H1 (cell line): Measurements from ENCODE around the gene ALDH4A1. TPM values are rescaled to one million over a fixed set of nuclear protein-coding genes. Genes with fewer than 3 reads are reported as not detected.

Experiments used
- CBX5 ChIP-seq: fragments of 300-800, 300-1000 bp; sonication (generic); IDR thresholded peaks from 2 replicates; pipeline ENCODE4 v1.7.1; 2016; ENCODE audit warnings: antibody characterized with exemption, low read length, low read depth
- CHD7 ChIP-seq: fragments of 300-600 bp; sonication (generic); IDR thresholded peaks from 2 replicates; pipeline ENCODE4 v1.7.1; 2012; ENCODE audit warnings: low read length, moderate library complexity, mild to moderate bottlenecking, inconsistent platforms; ENCODE audit not compliant: insufficient replicate concordance
- EP300 ChIP-seq, 2 experiments: IDR thresholded peaks; 1 replicate in 1 of 2; 2 replicates in 1 of 2; pipeline ENCODE4 v1.6.1; 2011 to 2012; ENCODE audit warnings: low read depth in 2 of 2, low read length in 2 of 2, mild to moderate bottlenecking in 2 of 2, borderline replicate concordance in 1 of 2, inconsistent platforms in 1 of 2, moderate library complexity in 1 of 2
- JUND ChIP-seq: IDR thresholded peaks from 2 replicates; pipeline ENCODE4 v1.6.1; 2011; ENCODE audit warnings: mild to moderate bottlenecking, improper control_type of control experiment, low read length
- KDM5A ChIP-seq: fragments of 200-600 bp; IDR thresholded peaks from 2 replicates; pipeline ENCODE4 v1.7.1; 2012; ENCODE audit warnings: mild to moderate bottlenecking, low read length, inconsistent platforms, mixed read lengths
- MAFK ChIP-seq: IDR thresholded peaks from 2 replicates; pipeline ENCODE4 v1.6.1; 2012; ENCODE audit warnings: low read depth, mild to moderate bottlenecking, improper control_type of control experiment, low read length
- MAX ChIP-seq: IDR thresholded peaks from 2 replicates; pipeline ENCODE4 v1.6.1; 2012; ENCODE audit warnings: inconsistent platforms
- RNF2 ChIP-seq: fragments of 200-900, 300-1000 bp; sonication (generic); IDR thresholded peaks from 2 replicates; pipeline ENCODE4 v1.7.1; 2016; ENCODE audit warnings: borderline replicate concordance, low read depth, mild to moderate bottlenecking, antibody characterized with exemption, low read length; ENCODE audit not compliant: poor library complexity, severe bottlenecking; ENCODE audit errors: missing control alignments
- SIX5 ChIP-seq: IDR thresholded peaks from 2 replicates; pipeline ENCODE4 v1.6.1; 2011; ENCODE audit warnings: mild to moderate bottlenecking, low read depth, low read length
- SP2 ChIP-seq: IDR thresholded peaks from 2 replicates; pipeline ENCODE4 v1.6.1; 2012; ENCODE audit warnings: mild to moderate bottlenecking, low read length, inconsistent platforms
- SUZ12 ChIP-seq: fragments of 200-600 bp; sonication (generic); IDR thresholded peaks from 2 replicates; pipeline ENCODE4 v1.6.1; 2012; ENCODE audit warnings: mild to moderate bottlenecking, inconsistent platforms, low read length, moderate library complexity, mixed read lengths
- polyA plus RNA-seq, 7 experiments: library from polyadenylated mRNA; depleted of rRNA in 3 of 7; stranded (reverse) in 5 of 7; unstranded in 2 of 7; fragments of >200 nt in 5 of 7; fragments of 200-250 nt in 2 of 7; gene quantifications; 1 replicate in 5 of 7; 2 replicates in 1 of 7; 4 replicates in 1 of 7; pipeline versions ENCODE4 v1.2.1 to v1.2.3, GENCODE V29; 2011 to 2013; ENCODE audit warnings: missing spikeins in 2 of 7, mixed read lengths in 2 of 7
- total RNA-seq: library from RNA; stranded (reverse); fragmentation: NEBNext Ultra II Directional; extraction: Animal tissue kit (Norgen Biotek cat#: 25700); gene quantifications from 2 replicates; pipeline ENCODE4 v1.2.1, GENCODE V29; 2021

The ALDH4A1 gene
- total and polyA plus RNA-seq, 2 of the 8 experiments (the other 6 are each of a cell fraction or from before 2014, with no cell fraction given), result 30.3 to 35.9 TPM

- TF ChIP-seq CHD7 (no peak), SP2 (no peak), CBX5 (no peak), SUZ12 (no peak), EP300 (IDR thresholded peaks at IDR 0.05; ENCODE audit: borderline replicate concordance in 1 of 2, low read depth in 2 of 2, low read length in 2 of 2) (no peak), JUND (no peak), KDM5A (no peak), MAFK (no peak), RNF2 (no peak), MAX (no peak), SIX5 (no peak)
These were observed 65.7 kb downstream of the ALDH4A1 start (continued) for GRCh38 chr1:18836654-18837053.
